Activated CD8-positive, alpha-beta memory T cell treated with anti-CD3 and anti-CD28 coated beads, Interleukin-2, amount 50 U/mL, for 4 hours (primary cell): ENCODE measurements around the gene PRKCE.

Experiments used
- DNase-seq: peaks from one replicate; pipeline ENCODE4 v3.0.0-alpha.2; 2020

Gene PRKCE

GRCh38 chr2:45788401-45788800 lies 136.9 kb downstream of the PRKCE start:
- DNase-seq, result no peak

DNA sequence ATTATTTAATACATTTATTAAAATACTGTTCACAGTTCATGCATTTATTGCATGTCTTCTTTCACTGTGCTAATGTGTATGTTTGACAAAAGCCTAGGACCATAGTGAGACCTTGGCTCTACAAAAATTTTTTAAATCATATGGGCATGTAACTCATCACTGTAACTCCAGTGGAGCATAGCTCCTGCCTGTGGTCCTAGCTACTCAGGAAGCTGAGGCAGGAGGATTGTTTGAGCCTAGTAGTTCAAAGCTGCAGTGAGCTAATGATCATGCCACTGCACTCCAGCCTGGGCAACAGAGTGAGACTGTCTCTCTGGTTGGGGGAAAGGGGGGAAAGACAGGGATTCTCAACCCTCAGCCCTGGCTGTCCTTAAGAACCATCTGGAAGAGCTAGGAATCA lies 137.8 kb downstream of the PRKCE start:
- no peak for DNase-seq

- no peak for DNase-seq
Observed at GRCh38 chr2:45789961-45790723, 138.7 kb downstream of the PRKCE start.

GRCh38 chr2:45793305-45793962 lies 142.0 kb downstream of the PRKCE start:
- DNase-seq, result no peak

DNA sequence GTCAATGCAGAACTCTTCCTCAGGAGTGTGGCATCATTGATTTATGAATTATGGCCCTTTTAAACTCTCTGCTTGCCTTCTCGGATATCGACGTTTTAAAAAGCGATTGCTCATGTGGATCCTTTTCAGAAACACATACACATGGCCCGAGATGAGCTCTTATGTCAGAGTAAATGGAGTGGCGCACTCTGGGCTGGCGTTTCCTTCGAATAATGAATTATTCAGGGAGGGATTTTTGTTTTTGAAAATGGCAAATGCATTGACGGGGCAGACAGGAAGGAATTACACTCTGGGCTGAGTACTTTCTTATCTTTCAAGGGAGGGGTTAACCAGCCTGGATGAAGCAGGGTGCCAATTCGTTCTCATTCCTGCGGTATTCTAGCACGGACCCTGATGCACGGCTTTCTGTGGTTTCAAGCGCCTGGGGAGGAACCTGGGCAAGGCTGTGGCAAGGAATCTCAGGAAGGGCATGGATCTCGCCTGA lies 142.7 kb downstream of the PRKCE start:
- no peak for DNase-seq

DNA sequence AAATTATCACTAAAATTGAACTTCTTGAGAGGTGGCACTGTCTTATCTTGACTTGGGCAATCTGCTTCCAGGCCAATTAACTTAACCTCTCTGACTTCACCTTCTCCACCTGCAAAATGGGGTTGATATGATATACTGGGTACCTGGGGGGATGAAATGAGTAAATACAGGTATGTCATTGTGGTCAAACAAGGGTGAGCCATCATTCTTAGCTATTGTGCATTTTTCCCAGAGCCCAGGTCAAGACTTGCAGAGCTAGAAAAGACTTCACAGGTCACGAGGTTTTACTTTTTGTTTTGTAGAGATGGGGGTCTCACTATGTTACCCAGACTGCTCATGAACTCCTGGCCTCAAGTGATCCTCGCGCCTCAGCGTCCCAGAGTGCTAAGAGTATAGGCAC lies 145.0 kb downstream of the PRKCE start:
- DNase-seq, result no peak

DNA sequence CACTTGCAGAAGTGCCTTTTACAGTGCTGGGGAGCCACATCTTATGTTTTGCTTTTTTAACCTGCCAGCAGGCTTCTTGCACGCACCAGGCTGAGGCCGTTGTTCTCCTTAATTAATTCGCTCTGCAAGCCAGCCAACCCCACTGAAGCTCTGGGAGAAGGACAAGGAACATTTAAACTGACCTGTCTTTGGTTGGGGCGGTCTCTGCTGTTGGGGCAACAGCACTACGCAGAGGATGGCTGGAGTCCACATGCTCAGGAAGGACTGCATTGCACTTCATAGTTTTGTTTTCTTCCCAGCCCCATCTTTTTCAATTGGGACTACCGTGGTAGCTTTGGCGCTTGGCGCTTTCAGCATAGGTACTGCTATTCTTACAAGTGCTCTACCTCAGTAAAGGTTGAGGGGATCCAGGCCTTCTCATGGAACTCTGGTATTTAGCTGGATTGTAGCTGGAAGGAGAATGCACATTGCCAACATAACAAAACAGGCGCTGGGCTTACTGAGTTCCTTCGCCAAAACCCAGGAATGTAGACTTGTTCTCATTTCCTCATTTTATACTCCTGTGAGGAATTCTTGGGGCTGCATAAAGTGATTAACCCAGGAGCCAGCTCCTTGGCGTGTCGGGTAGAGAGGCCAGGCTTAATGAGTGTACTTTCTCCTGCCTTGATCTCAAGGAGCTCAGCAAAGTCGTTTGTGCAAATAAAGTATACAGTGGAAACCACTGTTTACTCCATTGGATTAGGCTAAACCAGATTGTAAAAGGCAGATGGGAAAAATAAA lies 146.2 kb downstream of the PRKCE start:
- DNase-seq, result no peak

- no peak for DNase-seq
Observed at GRCh38 chr2:45799679-45800381, 148.4 kb downstream of the PRKCE start.

DNA sequence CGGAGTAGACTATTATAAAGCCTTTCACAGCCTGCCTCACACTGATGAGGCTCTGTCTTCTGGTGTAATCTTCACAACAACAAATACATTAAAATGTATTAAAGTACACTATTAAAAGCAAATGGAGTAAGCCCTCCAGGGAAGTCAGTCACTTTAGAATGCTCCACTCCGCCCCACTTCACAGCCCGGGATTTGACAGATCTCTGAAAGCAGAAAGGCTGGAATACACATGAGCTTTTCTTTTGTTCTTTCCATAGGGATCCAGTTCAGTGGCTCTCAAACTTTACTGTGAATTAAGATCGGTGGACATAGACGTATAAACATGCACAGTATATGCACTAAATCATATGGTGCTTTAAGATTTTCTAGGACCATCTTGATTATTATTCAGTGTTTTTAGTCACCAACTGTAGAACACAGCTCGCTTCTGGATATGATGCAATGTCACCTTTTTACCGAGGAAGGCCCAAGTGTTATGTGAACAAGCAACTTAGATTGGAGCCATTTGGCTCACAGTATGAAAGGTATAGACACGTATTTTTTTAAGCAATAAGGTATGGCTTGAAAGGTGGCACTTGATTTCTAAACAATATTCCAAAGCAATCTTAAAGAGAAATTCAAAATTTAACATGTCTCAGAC lies 151.1 kb downstream of the PRKCE start:
- DNase-seq, result no peak

DNA sequence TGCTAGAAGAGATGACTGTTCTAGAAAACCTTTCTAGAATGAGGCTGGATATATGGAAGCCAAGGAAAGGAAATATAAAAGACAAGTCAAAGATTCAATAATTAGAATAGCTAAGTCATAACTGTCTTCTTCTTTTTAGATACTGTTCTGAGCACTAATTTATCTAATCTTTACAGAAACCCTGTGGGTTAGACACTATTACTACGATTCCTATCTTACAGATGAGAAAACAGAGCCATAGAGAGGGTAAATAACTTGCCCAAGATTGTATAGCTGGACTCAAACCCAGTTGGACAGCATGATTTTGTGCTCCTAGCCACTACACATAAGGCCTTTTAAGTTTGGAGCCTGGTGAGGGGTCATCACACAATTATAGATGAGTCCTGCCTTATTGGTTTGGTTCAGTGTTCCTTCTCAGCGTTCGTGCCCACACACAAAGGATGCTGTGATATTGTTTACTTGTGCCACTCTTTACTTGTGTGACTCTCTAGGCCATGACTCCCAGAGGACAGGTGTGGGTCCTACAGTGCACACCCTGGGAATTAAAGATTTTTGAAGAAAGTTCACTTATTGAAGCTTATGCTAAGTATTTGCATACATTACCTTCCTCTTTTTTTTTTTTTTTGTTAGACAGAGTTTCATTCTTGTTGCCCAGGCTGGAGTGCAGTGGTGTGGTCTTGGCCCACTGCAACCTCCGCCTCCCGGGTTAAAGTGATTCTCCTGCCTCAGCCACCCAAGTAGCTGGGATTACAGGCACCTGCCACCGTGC lies 153.7 kb downstream of the PRKCE start:
- DNase-seq, result no peak

GRCh38 chr2:45806563-45807358 lies 155.3 kb downstream of the PRKCE start:
- DNase-seq, result no peak

DNA sequence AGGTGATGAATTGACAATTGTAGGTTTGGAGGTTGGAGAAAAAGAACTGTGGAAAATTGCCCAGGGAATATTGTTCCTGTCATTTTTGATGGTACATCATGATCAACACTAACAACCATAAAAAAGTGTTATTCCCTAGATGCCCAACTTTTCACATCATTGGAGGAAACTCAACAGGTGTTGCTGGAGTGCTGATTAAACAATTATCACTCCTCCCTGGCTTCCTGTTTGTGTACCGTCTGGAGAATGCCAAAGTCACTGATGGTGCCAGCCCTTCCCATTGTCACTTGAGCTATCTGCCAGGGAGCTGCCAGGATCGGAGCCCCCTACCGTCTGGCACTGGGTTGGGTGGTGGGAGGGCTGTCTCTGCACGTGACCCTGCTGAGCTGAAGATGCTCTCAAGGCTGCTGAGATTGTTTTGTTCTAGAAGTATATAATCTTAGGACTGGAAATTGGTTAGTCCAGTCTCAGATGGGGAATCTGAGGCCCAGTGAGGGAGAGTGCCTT lies 156.9 kb downstream of the PRKCE start:
- no peak for DNase-seq

DNA sequence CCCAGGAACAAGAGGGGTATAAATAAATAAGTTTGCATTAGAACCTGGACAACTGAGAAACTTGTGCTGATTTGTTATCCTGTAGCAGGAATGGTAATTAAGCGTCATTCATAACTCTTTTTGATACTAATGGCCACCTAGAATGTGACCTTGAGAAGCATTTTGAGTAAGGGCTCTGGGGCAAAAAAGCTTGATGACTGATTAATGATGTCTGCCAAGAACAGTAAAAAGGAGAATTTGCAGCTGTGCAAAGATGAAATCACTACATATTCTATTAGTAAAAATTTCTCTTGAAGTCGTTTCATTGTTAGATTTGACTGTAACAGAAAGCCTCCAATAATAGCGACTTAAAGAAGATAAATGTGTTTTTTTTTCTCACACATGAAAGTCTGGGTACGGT lies 157.7 kb downstream of the PRKCE start:
- DNase-seq, result no peak

- DNase-seq, result no peak
Observed at GRCh38 chr2:45812011-45812500, 160.6 kb downstream of the PRKCE start.

- no peak for DNase-seq
Observed at GRCh38 chr2:45813003-45813941, 161.8 kb downstream of the PRKCE start.

DNA sequence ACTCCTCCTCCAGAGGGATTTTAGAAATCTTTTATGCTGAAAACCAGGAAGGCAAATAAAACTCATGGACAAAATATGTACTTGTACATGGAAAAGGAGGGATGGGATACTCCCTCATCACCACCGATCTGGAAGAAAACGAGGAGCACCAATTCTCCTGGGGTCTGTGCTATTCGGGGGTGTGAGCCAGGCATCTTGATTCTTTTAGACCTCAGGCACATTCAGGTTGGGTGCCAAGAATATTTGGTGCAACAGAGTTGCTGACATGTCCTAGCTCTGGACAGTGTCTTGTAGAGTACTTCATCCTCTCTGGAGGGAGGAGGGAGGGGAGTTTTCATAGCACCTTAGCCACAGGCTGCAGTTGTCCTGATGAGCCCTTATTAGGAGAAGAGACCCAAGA lies 163.0 kb downstream of the PRKCE start:
- DNase-seq, result no peak

- no peak for DNase-seq
Observed at GRCh38 chr2:45814951-45815621, 163.6 kb downstream of the PRKCE start.

- DNase-seq, result no peak
Observed at GRCh38 chr2:45816272-45816671, 164.8 kb downstream of the PRKCE start.

- DNase-seq, result no peak
Observed at GRCh38 chr2:45818591-45818990, 167.1 kb downstream of the PRKCE start.
